Smooth muscle cell (in vitro differentiated cells): ENCODE results near the gene DLD. TPM values are rescaled to one million over a fixed set of nuclear protein-coding genes. Genes with fewer than 3 reads are reported as not detected.

Experiments
- DNase-seq: peaks from one replicate; lab custom pipeline; 2025; ENCODE audit not compliant: unreplicated experiment; lab: John Stamatoyannopoulos, UW
- H2AFZ ChIP-seq: fragments of 200-600 bp; sonication (generic); 2 replicates; pipeline ENCODE4 v1.6.0; 2016; ENCODE audit warnings: antibody characterized with exemption, low read depth, mild to moderate bottlenecking
- H3F3A ChIP-seq: fragments of 200-600 bp; sonication (generic); 2 replicates; pipeline ENCODE4 v1.6.0; 2017; ENCODE audit warnings: antibody characterized with exemption, low read depth
- H3K27ac ChIP-seq: fragments of 200-600 bp; sonication (generic); 2 replicates; pipeline ENCODE4 v1.5.1; 2016; ENCODE audit warnings: low read depth, mild to moderate bottlenecking
- H3K27me3 ChIP-seq: fragments of 200-600 bp; sonication (generic); 2 replicates; pipeline ENCODE4 v1.6.1; 2016; ENCODE audit warnings: low read depth, mild to moderate bottlenecking
- H3K36me3 ChIP-seq: fragments of 200-600 bp; sonication (generic); 2 replicates; pipeline ENCODE4 v1.5.1; 2016; ENCODE audit warnings: low read depth
- H3K4me1 ChIP-seq: fragments of 200-600 bp; sonication (generic); 2 replicates; pipeline ENCODE4 v1.5.1; 2016; ENCODE audit warnings: low read depth
- H3K4me2 ChIP-seq: fragments of 200-600 bp; sonication (generic); 2 replicates; pipeline ENCODE4 v1.6.0; 2016; ENCODE audit warnings: mild to moderate bottlenecking
- H3K4me3 ChIP-seq: fragments of 200-600 bp; sonication (generic); 2 replicates; pipeline ENCODE4 v1.5.1; 2016; ENCODE audit warnings: mild to moderate bottlenecking
- H3K79me2 ChIP-seq: fragments of 200-600 bp; sonication (generic); 2 replicates; pipeline ENCODE4 v1.6.0; 2016; ENCODE audit warnings: low read depth, mild to moderate bottlenecking
- H3K9ac ChIP-seq: fragments of 200-600 bp; sonication (generic); 2 replicates; pipeline ENCODE4 v1.6.0; 2016; ENCODE audit warnings: low read depth
- H3K9me3 ChIP-seq: fragments of 200-600 bp; sonication (generic); replicated peaks from 2 replicates; pipeline ENCODE4 v1.5.1; 2016; ENCODE audit warnings: low read depth
- H4K20me1 ChIP-seq: fragments of 200-600 bp; sonication (generic); 2 replicates; pipeline ENCODE4 v1.6.0; 2016; ENCODE audit warnings: low read depth
- WGBS: methylation state at CpG from one replicate; pipeline ENCODE4 v1.1.7; 2016; ENCODE audit warnings: low lambda C conversion rate; 5-methylcytosine and 5-hydroxymethylcytosine counted together
- polyA plus RNA-seq: library from polyadenylated mRNA; unstranded; fragments of >200 nt; fragmentation: Nextera tagmentation; extraction: Ambion mirVana; gene quantifications from 2 replicates; pipeline ENCODE4 v1.2.1, GENCODE V29; 2016
- total RNA-seq: library from RNA; depleted of rRNA; stranded (reverse); fragments of >200 nt; gene quantifications from 2 replicates; pipeline ENCODE4 v1.2.3, GENCODE V29; 2014
- TF ChIP-seq, protein P1 (sequence below): fragments of 200-600 bp; sonication (generic); IDR thresholded peaks from 2 replicates; pipeline ENCODE4 v1.5.1; 2017; ENCODE audit warnings: borderline replicate concordance, mild to moderate bottlenecking, antibody characterized with exemption; ENCODE audit not compliant: insufficient read depth, poor library complexity, severe bottlenecking

DLD gene
- total and polyA plus RNA-seq, 2 experiments from 2014 or later = 71.4 to 165 TPM

- 85% methylated on average over 6 of the region's 6 CpGs for WGBS
- no peak for DNase-seq
- Histone ChIP-seq H3K4me1 (no peaks in the 10 kb centered on the region), H3K9me3 (no peaks in the 10 kb centered on the region), H3K4me2 (no peak overlapping the region), H3K27me3 (peaks cover 4% of the 10 kb centered on the region), H3K9ac (no peak overlapping the region), H3F3A (no peaks in the 10 kb centered on the region), H4K20me1 (no peaks in the 10 kb centered on the region), H3K4me3 (no peak overlapping the region), H3K36me3 (no peaks in the 10 kb centered on the region), H3K79me2 (no peaks in the 10 kb centered on the region), H3K27ac (no peak overlapping the region), H2AFZ (no peak overlapping the region)
- TF ChIP-seq, protein P1, sequence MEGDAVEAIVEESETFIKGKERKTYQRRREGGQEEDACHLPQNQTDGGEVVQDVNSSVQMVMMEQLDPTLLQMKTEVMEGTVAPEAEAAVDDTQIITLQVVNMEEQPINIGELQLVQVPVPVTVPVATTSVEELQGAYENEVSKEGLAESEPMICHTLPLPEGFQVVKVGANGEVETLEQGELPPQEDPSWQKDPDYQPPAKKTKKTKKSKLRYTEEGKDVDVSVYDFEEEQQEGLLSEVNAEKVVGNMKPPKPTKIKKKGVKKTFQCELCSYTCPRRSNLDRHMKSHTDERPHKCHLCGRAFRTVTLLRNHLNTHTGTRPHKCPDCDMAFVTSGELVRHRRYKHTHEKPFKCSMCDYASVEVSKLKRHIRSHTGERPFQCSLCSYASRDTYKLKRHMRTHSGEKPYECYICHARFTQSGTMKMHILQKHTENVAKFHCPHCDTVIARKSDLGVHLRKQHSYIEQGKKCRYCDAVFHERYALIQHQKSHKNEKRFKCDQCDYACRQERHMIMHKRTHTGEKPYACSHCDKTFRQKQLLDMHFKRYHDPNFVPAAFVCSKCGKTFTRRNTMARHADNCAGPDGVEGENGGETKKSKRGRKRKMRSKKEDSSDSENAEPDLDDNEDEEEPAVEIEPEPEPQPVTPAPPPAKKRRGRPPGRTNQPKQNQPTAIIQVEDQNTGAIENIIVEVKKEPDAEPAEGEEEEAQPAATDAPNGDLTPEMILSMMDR = no peak
Measured at GRCh38 chr7:107860981-107861652, 29.9 kb upstream of the DLD start.

DNA sequence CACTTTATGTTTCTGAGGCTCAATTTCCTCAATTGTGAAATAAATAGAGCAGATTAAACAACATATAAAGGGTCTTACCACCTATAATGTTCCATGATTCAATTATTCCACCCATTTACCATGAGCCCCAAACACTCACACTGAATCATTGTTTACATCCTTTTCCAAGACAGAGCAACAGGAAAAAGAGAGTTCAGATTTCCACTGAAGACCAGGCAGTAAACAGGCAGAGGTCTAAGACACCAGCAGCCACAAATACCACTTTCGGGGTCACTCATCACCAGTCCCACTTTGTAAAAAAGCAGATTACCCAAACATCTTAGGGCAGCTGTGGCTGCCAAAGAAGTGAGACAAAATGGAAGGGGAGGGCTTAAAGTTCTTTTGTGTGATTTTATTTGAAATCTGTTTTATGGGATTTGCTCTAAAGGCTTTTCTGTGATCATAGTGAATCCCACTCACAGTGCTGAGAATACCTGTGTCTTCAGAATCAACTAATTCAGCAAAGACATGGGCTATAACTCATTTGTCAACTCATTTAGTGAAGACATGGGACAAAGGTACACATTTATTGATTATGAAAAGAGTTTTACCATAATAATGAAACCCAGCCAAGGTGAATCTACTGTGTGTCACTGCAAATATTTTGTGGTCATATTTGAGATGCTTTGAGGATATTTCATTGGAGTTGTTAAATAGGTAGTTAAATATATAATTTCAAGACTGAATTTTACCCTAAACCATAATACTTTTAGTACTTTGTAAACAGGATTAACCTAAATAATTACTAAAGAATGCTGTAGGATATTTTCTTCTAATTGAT is 24.8 kb upstream of the DLD start:
- Histone ChIP-seq H3K79me2 (no peaks in the 10 kb centered on the region), H2AFZ (no peak overlapping the region), H3K4me2 (no peak overlapping the region), H3K9ac (no peak overlapping the region), H3K27me3 (peaks cover 10% of the 10 kb centered on the region), H4K20me1 (no peaks in the 10 kb centered on the region), H3K9me3 (no peaks in the 10 kb centered on the region), H3K27ac (no peak overlapping the region), H3F3A (no peaks in the 10 kb centered on the region), H3K4me1 (no peaks in the 10 kb centered on the region), H3K4me3 (no peak overlapping the region), H3K36me3 (no peaks in the 10 kb centered on the region)
- DNase-seq = no peak
- WGBS = 86% methylated on average over 1 of the region's 1 CpG
- TF ChIP-seq, protein P1 = no peak

DNA sequence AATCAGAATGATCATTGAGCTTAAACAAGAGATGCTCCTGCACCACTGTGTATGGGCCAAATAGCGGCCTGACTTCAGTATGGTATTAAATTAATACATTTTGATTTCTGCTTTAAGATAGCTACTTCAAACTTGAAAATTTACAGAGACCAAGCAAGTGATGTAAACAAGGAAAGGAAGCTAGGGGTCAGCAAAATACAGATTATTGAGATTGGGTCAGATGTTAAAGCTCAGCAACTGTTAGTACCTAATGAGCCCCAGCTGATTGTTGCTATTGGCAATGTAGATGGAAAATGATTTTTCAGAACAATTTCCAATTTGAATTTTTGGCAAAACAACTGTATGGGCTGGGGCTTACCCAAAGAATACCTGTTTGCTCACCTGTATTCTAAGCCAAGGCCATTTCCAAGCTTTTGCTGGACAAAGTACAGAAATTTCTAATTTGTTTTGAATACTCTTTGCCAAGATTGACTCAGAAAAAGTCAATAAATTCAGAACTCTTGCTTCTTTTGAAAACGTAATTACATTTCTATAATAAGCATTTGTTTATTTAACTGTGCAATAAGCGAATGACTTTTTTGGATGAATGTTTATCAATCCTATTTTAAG is 23.0 kb upstream of the DLD start:
- no peak overlapping the region for H3K9ac ChIP-seq
- TF ChIP-seq, protein P1 = no peak
- no peaks in the 10 kb centered on the region for H3F3A ChIP-seq
- H3K4me1 ChIP-seq = no peaks in the 10 kb centered on the region
- no peak for DNase-seq
- H2AFZ ChIP-seq = no peak overlapping the region
- 78% methylated on average over 3 of the region's 3 CpGs for WGBS
- H3K27me3 ChIP-seq = peaks cover 11% of the 10 kb centered on the region
- H3K79me2 ChIP-seq = no peaks in the 10 kb centered on the region
- H3K36me3 ChIP-seq = no peaks in the 10 kb centered on the region
- no peak overlapping the region for H3K27ac ChIP-seq
- no peaks in the 10 kb centered on the region for H3K9me3 ChIP-seq
- no peak overlapping the region for H3K4me3 ChIP-seq
- no peaks in the 10 kb centered on the region for H4K20me1 ChIP-seq
- no peak overlapping the region for H3K4me2 ChIP-seq
